ENCODE results near the gene NDUFA13. TPM values are rescaled to one million over a fixed set of nuclear protein-coding genes. Genes with fewer than 3 reads are reported as not detected.

NDUFA13 gene
- total RNA-seq, 1 experiment from 2014 or later, result 489 TPM

DNA sequence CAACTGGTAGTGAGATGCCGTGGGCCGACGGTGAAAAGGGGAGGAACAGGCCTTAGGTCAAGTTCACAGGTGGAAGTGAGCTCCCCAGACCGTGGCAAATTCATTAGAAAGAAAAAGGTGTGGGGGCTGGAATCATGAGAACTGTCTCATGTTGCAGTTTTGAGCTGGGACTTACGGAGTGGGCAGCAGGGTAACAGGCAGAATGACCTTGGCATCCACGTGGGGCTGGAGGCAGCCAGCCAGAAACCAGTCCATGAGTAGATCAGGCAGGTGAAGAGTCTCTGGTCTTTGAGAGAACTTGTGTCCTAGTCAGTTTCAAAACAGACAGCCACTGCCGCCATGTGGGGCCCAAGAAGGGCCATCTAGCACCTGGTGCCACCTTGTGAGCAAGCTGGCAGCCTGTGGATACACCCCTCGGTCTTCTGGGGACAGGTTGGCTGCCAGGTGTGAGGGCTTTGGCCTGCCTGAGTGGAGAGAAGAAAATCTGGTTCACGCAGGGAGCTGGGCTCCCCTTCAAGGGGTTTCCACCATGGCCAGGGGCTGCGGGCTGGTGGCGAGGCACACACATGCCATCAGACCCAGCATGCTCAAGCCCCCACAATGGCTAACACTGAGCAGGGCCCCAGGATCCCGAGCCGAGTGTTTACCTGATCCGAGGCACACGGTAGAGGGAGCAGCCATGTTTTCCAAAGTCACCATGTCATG is 24.6 kb upstream of the NDUFA13 start:
- Histone ChIP-seq H3T11ph (ENCODE audit: low read length) (no peak overlapping the region), H4K91ac (ENCODE audit: insufficient read length, low read depth, low read length) (no peak overlapping the region), H4K20me1 (ENCODE audit: control insufficient read depth, insufficient read depth, insufficient read length) (no peaks in the 10 kb centered on the region), H2AK5ac (ENCODE audit: insufficient read length, low read length) (no peak overlapping the region), H3K9me3 (ENCODE audit: control insufficient read depth, low read depth, low read length) (no peaks in the 10 kb centered on the region), H3K79me2 (ENCODE audit: insufficient read depth, low read length) (peaks cover 4% of the 10 kb centered on the region; the same call in 1 of the 2 replicates), H3K4me2 (ENCODE audit: insufficient read depth, insufficient read length, low read length) (no peak overlapping the region), H3K27me3 (ENCODE audit: insufficient read depth, low read length) (no peaks in the 10 kb centered on the region), H2BK20ac (ENCODE audit: low read depth, low read length, poor library complexity, severe bottlenecking) (no peak overlapping the region), H3K18ac (ENCODE audit: insufficient read length, low read depth, low read length) (no peak overlapping the region), H2BK5ac (ENCODE audit: insufficient read length, low read length) (no peak overlapping the region), H2BK120ac (ENCODE audit: low read depth, low read length, poor library complexity, severe bottlenecking) (no peak overlapping the region), H3K9ac (ENCODE audit: extremely low read depth, insufficient read length, low read length) (no peak overlapping the region), H3K14ac (ENCODE audit: insufficient read depth, low read length) (no peak overlapping the region), H3K23ac (ENCODE audit: insufficient read length, low read depth, low read length) (no peak overlapping the region), H2BK15ac (ENCODE audit: low read depth, low read length) (no peak overlapping the region), H2AFZ (ENCODE audit: low read length) (no peak overlapping the region), H4K8ac (replicated peaks; ENCODE audit: insufficient read length, low read depth, low read length) (no peak overlapping the region), H3K23me2 (ENCODE audit: insufficient read length, low read depth, low read length, poor library complexity, severe bottlenecking) (no peaks in the 10 kb centered on the region), H4K5ac (ENCODE audit: insufficient read length, low read depth, low read length) (no peak overlapping the region), H3K79me1 (ENCODE audit: insufficient read depth, low read depth, low read length, poor library complexity, severe bottlenecking) (no peaks in the 10 kb centered on the region), H3K4me1 (ENCODE audit: insufficient read depth, low read length) (peaks cover 9% of the 10 kb centered on the region; the same call in 1 of the 2 replicates), H3K27ac (ENCODE audit: insufficient read length, low read depth, low read length) (no peak overlapping the region), H2BK12ac (ENCODE audit: insufficient read length, low read depth, low read length) (no peak overlapping the region), H3K56ac (ENCODE audit: insufficient read length, low read depth, low read length) (no peak overlapping the region), H3K4ac (ENCODE audit: low read depth, low read length) (no peak overlapping the region)
- no peak for DNase-seq
- no peaks in the 10 kb centered on the region for H3K27me3 Mint-ChIP-seq (ENCODE audit: low read depth)
- no peak overlapping the region; a peak in 1 of 5 replicates for H3K4me3 Mint-ChIP-seq
- H3K4me1 Mint-ChIP-seq, result peaks cover 37 to 43% of the 10 kb centered on the region in 2 experiments
- TF ChIP-seq, protein P1, sequence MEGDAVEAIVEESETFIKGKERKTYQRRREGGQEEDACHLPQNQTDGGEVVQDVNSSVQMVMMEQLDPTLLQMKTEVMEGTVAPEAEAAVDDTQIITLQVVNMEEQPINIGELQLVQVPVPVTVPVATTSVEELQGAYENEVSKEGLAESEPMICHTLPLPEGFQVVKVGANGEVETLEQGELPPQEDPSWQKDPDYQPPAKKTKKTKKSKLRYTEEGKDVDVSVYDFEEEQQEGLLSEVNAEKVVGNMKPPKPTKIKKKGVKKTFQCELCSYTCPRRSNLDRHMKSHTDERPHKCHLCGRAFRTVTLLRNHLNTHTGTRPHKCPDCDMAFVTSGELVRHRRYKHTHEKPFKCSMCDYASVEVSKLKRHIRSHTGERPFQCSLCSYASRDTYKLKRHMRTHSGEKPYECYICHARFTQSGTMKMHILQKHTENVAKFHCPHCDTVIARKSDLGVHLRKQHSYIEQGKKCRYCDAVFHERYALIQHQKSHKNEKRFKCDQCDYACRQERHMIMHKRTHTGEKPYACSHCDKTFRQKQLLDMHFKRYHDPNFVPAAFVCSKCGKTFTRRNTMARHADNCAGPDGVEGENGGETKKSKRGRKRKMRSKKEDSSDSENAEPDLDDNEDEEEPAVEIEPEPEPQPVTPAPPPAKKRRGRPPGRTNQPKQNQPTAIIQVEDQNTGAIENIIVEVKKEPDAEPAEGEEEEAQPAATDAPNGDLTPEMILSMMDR (conservative IDR thresholded peaks at IDR 0.05), result no peak
- WGBS (ENCODE audit: extremely low coverage, insufficient read length, low lambda C conversion rate), result no CpG with 5 or more reads among the region's 15 CpGs
- peaks cover 28 to 57% (median 49%) of the 10 kb centered on the region in 3 experiments; a peak in 6 of 7 replicates for H3K36me3 Mint-ChIP-seq (ENCODE audit: insufficient read depth in 1 of 3, low read depth in 3 of 3)
- H3K9me3 Mint-ChIP-seq, result no peaks in the 10 kb centered on the region
- H3K27ac Mint-ChIP-seq, result no peak overlapping the region; a peak in 1 of 7 replicates

Data from H9 (cell line).